Breast epithelium (tissue), 4 donors: ENCODE data around the gene SLC46A2. TPM values are rescaled to one million over a fixed set of nuclear protein-coding genes. Genes with fewer than 3 reads are reported as not detected.

Experiments used
- DNase-seq, 2 donors: peaks; one replicate each; pipeline ENCODE4 v3.0.0-alpha.2; 2019; ENCODE audit warnings: low spot score in 2 of 2
- H3K27ac ChIP-seq, 2 donors: fragments of 200-600 bp; sonication (generic) in 1 of 2; one replicate each; pipeline ENCODE4 v1.5.1; 2016 to 2019; ENCODE audit warnings: mild to moderate bottlenecking in 1 of 2
- H3K27me3 ChIP-seq, 2 donors: fragments of 200-600 bp; sonication (generic) in 1 of 2; one replicate each; pipeline versions ENCODE4 v1.5.1 to v1.6.0; 2017 to 2019; ENCODE audit warnings: control low read depth in 1 of 2, mild to moderate bottlenecking in 1 of 2
- H3K36me3 ChIP-seq: fragments of 200-600 bp; one replicate; pipeline ENCODE4 v1.5.1; 2019
- H3K4me1 ChIP-seq, 2 donors: fragments of 200-600 bp; sonication (generic); one replicate each; pipeline ENCODE4 v1.5.1; 2016 to 2019; ENCODE audit warnings: control low read depth in 1 of 2
- H3K4me3 ChIP-seq, 3 donors: fragments of 200-600 bp; sonication (generic); 1 replicate in 2 of 3; 2 replicates in 1 of 3; pipeline ENCODE4 v1.5.1; 2016 to 2019; ENCODE audit warnings: mild to moderate bottlenecking in 3 of 3, moderate library complexity in 2 of 3
- H3K9me3 ChIP-seq, 2 donors: fragments of 200-600 bp; sonication (generic) in 1 of 2; one replicate each; pipeline ENCODE4 v1.5.1; 2016 to 2019; ENCODE audit warnings: control low read depth in 1 of 2
- CTCF ChIP-seq, 3 donors: fragments of 450-650 bp; IDR thresholded peaks; one replicate each; pipeline ENCODE4 v1.5.1; 2016 to 2017; ENCODE audit warnings: antibody characterized with exemption in 3 of 3, mild to moderate bottlenecking in 3 of 3, moderate library complexity in 3 of 3
- POLR2A ChIP-seq: fragments of 450-650 bp; IDR thresholded peaks from one replicate; pipeline ENCODE4 v1.6.1; 2016; ENCODE audit warnings: antibody characterized with exemption, mild to moderate bottlenecking, moderate library complexity
- POLR2AphosphoS5 ChIP-seq, 3 donors: sonication (generic); formaldehyde crosslinking; IDR thresholded peaks; one replicate each; pipeline ENCODE4 v1.6.1; 2017; ENCODE audit warnings: antibody characterized with exemption in 3 of 3
- intact Hi-C: fragments of 100-400 bp; cut with DNase I; formaldehyde crosslinking; loops from one replicate; pipeline ENCODE4 v1.15.1; 2023; ENCODE audit warnings: low total_unique reads
- total RNA-seq, 3 donors: library from RNA; depleted of rRNA; stranded (reverse); fragments of >200 nt; gene quantifications; one replicate each; pipeline ENCODE4 v1.1.0, GENCODE V29; 2016

The SLC46A2 gene
- total RNA-seq, 3 donors from 2014 or later, result 0.16 to 0.66 TPM; not detected in 1

- intact Hi-C loops, result no loop called here
- DNase-seq, result no peak
- H3K4me3 ChIP-seq, result no peak overlapping the region
- H3K9me3 ChIP-seq, result no peaks in the 10 kb centered on the region
- TF ChIP-seq CTCF (IDR thresholded peaks at IDR 0.05) (no peak), POLR2AphosphoS5 (IDR thresholded peaks at IDR 0.05) (no peak), POLR2A (no peak)
- no peaks in the 10 kb centered on the region for H3K36me3 ChIP-seq
- H3K4me1 ChIP-seq, result no peaks in the 10 kb centered on the region
- H3K27ac ChIP-seq, result no peak overlapping the region
- no peaks in the 10 kb centered on the region for H3K27me3 ChIP-seq
Observed at GRCh38 chr9:112856200-112856599, 34.5 kb downstream of the SLC46A2 start.

- H3K4me3 ChIP-seq, result no peak overlapping the region
- no peaks in the 10 kb centered on the region for H3K36me3 ChIP-seq
- intact Hi-C loops, result no loop called here
- no peaks in the 10 kb centered on the region for H3K27me3 ChIP-seq
- H3K4me1 ChIP-seq, result no peaks in the 10 kb centered on the region
- no peak for DNase-seq
- TF ChIP-seq POLR2AphosphoS5 (IDR thresholded peaks at IDR 0.05) (no peak), CTCF (IDR thresholded peaks at IDR 0.05) (no peak), POLR2A (no peak)
- H3K27ac ChIP-seq, result no peak overlapping the region
- H3K9me3 ChIP-seq, result no peaks in the 10 kb centered on the region
Observed at GRCh38 chr9:112854657-112855056, 36.0 kb downstream of the SLC46A2 start.

- TF ChIP-seq CTCF (IDR thresholded peaks at IDR 0.05) (no peak), POLR2AphosphoS5 (IDR thresholded peaks at IDR 0.05) (no peak), POLR2A (no peak)
Observed at GRCh38 chr9:112853882-112854585, 36.6 kb downstream of the SLC46A2 start.

GRCh38 chr9:112852741-112853504, 37.8 kb downstream of the SLC46A2 start:
- Histone ChIP-seq H3K36me3 (no peaks in the 10 kb centered on the region), H3K27ac (no peak overlapping the region), H3K4me1 (no peaks in the 10 kb centered on the region), H3K27me3 (no peaks in the 10 kb centered on the region), H3K9me3 (no peaks in the 10 kb centered on the region), H3K4me3 (no peak overlapping the region)
- no peak for DNase-seq
- intact Hi-C loops, result no loop called here
- TF ChIP-seq POLR2AphosphoS5 (IDR thresholded peaks at IDR 0.05) (no peak), POLR2A (no peak), CTCF (IDR thresholded peaks at IDR 0.05) (no peak)

More at GRCh38 chr9:112853882-112854585, 36.6 kb downstream of the SLC46A2 start:
- Histone ChIP-seq H3K27ac (no peak overlapping the region), H3K4me3 (no peak overlapping the region), H3K4me1 (no peaks in the 10 kb centered on the region), H3K9me3 (no peaks in the 10 kb centered on the region), H3K36me3 (no peaks in the 10 kb centered on the region), H3K27me3 (no peaks in the 10 kb centered on the region)
- no peak for DNase-seq
- intact Hi-C loops, result no loop called here

GRCh38 chr9:112850840-112851239, 39.8 kb downstream of the SLC46A2 start:
- Histone ChIP-seq H3K27ac (no peak overlapping the region), H3K36me3 (no peaks in the 10 kb centered on the region), H3K4me3 (no peak overlapping the region), H3K9me3 (no peaks in the 10 kb centered on the region), H3K4me1 (no peaks in the 10 kb centered on the region), H3K27me3 (no peaks in the 10 kb centered on the region)
- intact Hi-C loops, result no loop called here
- TF ChIP-seq POLR2A (no peak), POLR2AphosphoS5 (IDR thresholded peaks at IDR 0.05) (no peak), CTCF (IDR thresholded peaks at IDR 0.05) (no peak)
- DNase-seq, result no peak
